ENCODE measurements around the gene ATP2B2.

Gene ATP2B2

GRCh38 chr3:10528046-10528445 is 22.7 kb upstream of the ATP2B2 start:
- no peak for DNase-seq

GRCh38 chr3:10527295-10528001 is 22.1 kb upstream of the ATP2B2 start:
- no peak for DNase-seq

- no peak for DNase-seq
These were observed 21.0 kb upstream of the ATP2B2 start for GRCh38 chr3:10526366-10526765.

- DNase-seq = peak; percentile 33
These were observed 19.5 kb upstream of the ATP2B2 start for GRCh38 chr3:10524799-10525301.

DNA sequence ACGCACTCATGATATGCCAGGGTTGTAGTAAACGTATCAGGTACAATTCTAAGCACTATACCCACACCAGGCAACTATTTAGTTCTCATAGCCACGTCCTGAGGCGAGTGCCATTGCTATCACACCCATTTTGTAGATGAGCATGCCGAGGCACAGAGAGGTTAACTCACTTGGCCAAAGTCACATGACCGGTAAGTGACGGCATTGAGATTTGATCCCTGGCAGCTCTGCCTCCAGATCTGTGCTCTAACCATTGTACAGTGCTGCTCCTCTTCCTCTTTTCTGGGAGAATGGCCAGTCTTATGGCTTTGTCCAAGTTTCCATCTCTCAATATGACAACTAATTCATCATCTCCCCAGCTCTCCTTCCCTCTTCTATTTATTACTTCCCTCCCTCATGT is 18.9 kb upstream of the ATP2B2 start:
- no peak for DNase-seq

- no peak for DNase-seq
These were observed 18.2 kb upstream of the ATP2B2 start for GRCh38 chr3:10523561-10523960.

- DNase-seq = peak; percentile 93
These were observed 17.4 kb upstream of the ATP2B2 start for GRCh38 chr3:10522646-10523303.

GRCh38 chr3:10521772-10522441 is 16.5 kb upstream of the ATP2B2 start:
- no peak for DNase-seq

GRCh38 chr3:10520072-10520471 is 14.7 kb upstream of the ATP2B2 start:
- DNase-seq = no peak

DNA sequence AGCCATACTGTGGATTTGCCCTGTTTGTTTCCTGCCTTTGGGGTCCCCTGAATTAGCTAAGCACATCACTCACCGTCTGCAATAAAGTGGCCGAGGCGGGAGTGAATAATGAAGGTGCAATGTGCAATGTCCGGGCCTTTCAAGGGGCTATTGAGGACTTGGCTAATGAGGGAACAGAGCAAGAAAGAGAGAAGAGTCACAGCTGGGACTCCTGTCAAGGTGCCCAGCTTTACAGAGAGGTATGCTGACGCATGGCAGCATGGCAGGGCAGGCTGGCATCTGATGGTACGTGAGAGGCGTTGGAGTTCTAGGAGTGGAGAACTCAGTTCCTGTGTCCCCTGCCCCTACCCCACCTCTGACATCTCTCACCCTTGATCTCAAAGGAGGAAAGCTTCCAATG is 13.8 kb upstream of the ATP2B2 start:
- no peak for DNase-seq

DNA sequence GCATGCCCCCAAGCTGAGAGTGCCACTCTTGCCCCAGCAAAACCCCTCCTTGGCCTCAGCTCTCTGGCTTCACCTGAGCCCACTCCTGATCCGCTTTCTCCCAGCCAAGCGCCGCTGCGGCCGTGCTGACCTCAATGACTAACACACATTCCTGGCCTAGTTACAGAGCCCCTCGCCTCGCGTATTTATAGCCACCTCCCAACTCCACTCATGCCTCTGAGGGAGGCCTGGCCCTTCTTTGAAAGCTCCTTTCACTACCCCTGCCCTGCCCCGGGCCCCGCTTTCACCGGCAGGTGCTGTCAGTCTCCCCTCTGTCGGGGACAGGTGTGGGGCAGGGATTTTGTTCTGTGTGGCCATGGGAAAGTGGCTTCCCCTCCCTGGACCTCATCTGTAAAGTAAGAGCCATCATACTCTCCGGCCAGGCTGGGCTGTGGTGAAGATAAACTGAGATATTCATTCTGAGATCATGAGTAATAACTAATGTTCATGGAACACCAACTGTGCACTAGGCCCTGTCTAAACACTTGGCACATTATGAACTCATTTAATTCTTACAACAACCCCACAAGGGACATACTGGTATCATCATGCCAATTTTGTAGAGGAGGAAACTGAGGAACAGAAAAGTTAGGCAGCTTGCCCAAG is 13.2 kb upstream of the ATP2B2 start:
- DNase-seq = no peak

GRCh38 chr3:10517627-10518026 is 12.2 kb upstream of the ATP2B2 start:
- DNase-seq = no peak

DNA sequence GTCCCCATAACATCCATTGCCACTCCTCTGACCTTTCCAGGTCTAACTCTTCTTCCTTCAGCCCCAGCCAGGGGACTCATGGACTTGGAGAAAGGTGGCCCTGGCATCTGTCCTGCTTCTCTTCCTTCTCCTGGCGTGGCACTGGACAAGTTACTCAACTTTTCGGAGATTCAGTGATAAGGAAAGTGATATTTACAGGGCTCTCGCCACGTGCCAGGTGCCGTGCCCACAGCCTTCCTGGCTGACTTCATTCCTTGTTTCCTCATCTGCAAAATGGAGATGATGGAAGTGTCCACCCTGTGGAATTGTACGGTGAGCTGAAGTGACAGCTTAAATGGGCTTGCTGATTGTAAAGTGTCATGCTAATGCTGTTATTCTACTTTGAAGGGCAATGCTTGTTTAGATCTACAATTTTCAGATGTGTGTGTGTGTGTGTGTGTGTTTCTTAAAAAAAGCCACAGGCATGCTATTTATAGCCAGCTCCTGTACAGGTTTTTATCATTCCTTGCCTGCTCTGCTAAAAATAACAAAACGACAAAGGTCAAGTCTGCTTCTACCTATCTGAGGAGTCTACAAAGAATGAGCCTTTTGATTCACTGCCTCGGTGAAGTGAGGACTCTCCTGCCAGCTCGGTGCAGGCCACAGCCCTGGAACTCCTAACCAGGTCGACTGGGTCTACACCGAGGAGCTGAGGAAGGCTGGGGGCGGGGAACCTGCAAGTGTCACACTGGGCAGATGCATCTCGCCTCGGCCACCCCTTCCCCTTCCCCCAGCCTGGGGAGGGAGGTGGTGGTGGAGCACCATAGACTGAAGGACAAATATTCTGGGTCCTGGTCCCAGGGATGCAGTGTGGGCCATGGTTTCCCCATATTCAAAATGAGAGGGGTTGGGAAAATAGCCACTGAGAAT is 11.4 kb upstream of the ATP2B2 start:
- DNase-seq = no peak

- DNase-seq = no peak
These were observed 10.6 kb upstream of the ATP2B2 start for GRCh38 chr3:10515884-10516495.

GRCh38 chr3:10515396-10515795 is 10.0 kb upstream of the ATP2B2 start:
- no peak for DNase-seq

- DNase-seq = no peak
These were observed 9.2 kb upstream of the ATP2B2 start for GRCh38 chr3:10514407-10515069.

DNA sequence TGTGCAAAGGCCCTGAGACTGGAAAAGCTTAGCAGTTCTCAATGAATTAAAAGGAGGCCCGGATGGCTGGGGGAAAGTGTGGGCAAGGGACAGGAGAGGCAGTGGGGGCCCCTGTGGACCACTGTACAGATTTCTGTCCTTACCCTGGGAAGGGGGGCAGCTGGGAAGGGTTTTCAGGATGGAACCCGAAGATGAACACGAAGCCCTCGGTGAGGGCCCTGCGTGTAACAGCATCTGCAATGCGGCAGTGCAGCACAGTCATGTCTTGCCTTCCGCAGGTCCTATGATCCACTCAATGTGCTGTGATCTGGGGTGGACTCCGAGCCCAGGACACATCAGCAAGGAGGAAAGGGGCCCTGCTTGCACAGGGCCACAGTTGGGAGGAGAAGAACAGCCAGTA is 7.9 kb upstream of the ATP2B2 start:
- no peak for DNase-seq

- no peak for DNase-seq
These were observed 7.3 kb upstream of the ATP2B2 start for GRCh38 chr3:10512687-10513086.

- no peak for DNase-seq
These were observed 6.6 kb upstream of the ATP2B2 start for GRCh38 chr3:10511809-10512494.

DNA sequence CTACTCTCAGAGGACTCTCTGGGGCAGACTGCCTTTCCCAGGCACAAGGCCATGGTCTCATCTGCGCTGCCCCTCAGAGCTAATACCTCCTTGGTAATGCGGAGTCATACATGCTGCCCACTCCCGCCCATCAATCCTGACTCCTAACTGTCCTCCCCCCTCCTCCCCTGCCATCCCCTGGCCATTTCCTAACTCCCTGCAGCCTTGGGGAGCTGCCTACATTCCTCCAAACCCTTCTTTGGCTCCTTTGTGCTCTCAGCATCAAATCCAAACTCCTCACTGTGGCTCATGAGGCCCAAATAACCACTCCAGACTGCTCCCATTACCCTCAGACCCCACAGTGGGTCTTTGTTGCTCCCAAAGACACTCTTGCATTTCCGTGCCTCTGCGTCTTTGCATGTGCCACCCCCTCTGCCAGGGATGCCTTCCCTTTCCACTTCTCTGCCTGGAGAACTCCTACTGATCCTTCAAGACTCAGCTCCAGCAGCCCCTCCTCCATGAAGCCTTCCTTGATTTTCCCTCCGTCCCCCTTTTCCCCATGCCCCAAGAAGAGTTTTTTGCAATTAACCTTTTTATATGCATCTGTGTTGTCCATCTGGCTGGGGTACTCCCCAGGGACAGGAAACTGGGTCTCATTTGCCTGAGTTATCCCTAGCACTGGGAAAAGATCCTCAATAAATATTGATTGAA is 5.5 kb upstream of the ATP2B2 start:
- DNase-seq = no peak
